T-helper 2 cell (primary cell): ENCODE data around the gene SURF2.

Experiments
- DNase-seq, 5 experiments: peaks; one replicate each; pipeline versions ENCODE4 v3.0.0 to v3.0.0-alpha.2; 2012 to 2022

Gene SURF2

DNA sequence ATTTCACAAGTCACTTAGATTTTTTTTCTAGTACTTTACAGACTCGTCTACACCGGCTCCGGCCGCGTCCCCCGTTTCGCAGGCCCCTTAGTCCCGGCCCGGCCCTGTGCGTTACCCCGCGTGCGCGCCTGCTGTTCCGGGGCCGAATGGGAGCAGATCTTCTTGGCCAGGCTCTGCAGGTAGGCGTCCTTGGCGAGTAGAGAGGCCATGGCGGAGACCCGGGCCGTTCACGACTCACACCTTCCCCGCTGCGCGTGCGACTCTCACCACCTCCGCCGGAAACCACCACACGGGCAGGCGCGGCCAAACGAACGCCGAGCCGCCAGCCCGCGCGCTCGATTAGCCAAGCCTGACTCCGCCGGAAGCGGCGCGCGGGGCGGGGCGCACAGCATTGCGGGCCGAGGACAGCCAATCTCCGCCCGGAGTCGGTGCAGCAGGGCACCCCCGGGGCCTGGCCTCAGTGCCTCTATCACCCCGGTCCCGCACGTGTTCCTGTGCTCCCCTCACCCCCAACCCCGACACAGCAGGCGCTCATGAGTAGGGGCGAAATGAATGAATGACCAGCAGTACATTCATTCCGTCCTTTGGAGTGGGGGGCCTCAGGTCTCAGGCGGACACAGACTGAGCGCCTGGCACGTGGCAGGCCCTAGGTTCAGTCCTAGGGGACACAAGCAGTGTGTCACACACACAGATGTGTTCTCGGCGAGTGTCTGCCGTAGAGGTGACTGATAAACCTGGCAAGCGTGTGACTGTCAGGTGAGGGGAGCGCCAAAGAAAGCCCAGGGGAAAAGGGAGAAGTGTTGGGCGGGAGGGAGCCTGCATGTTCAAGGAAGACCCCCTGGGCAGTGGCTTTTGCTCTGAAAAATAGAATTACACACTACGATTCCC is 20.2 kb upstream of the SURF2 start, which contains the start of gene SURF6:
TSS of gene SURF6 (minus strand) at position 265 of the 888 bp plus-strand sequence. CDS start at position 209, 56 bp downstream.
- peak; percentile 87 to 97 (median 91) for DNase-seq

DNA sequence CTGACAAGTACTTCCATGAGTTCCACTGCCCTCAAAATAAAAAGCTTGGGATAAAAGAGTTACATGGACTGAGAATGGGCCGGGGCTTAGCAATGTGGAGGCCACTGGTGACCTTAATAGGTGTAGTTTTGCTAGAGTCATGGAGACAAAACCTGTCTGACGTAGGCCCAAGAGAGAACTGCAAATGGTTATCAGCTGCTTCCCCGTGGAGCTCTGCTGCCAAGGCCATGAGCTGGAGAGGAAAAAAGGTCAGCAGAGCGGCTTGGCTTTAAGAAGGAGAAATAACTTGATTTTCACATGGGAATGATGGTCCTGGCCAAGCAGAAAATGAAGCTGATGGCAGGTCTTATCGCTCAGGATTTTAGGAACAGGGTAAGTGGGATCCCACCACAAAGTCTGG is 16.7 kb upstream of the SURF2 start:
- no peak for DNase-seq

DNA sequence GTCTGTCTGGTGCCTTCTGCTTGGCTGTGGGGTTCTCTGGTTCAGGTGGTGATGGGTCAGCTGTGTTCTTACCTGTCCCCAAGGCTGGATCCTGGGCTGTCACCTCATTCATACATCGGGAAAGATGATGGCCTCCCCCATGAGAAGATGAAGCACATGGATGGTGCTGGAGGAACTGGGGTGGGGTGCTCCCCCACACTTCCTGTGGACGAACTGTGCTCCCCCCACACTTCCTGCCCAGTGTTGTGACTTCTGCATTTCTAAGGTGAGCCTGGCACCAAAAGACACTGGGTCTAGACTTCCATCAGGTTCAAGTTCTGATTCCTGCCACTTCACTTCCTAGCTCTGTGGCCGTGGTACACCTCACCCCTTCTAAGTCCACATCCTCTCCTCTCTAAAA is 16.1 kb upstream of the SURF2 start:
- no peak for DNase-seq

DNA sequence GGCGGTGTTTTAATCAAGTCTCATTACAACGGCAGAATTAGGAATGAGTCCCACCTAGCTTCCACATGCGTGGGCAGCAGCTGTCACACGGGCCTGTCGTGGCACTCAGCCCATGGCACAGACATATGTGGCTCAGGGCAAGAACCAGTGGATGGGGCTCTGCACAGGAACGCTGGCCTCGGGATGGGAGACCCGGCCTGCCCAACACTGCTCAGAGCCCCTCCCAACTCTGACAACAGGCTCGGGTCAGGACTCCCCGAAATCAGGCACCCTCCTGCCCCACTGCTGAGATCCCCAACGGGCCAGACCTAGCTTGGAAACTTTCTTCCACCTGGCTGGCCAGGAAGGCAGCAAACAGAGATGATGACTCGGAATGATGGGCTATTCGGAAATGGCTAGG is 15.4 kb upstream of the SURF2 start:
- DNase-seq = no peak

DNA sequence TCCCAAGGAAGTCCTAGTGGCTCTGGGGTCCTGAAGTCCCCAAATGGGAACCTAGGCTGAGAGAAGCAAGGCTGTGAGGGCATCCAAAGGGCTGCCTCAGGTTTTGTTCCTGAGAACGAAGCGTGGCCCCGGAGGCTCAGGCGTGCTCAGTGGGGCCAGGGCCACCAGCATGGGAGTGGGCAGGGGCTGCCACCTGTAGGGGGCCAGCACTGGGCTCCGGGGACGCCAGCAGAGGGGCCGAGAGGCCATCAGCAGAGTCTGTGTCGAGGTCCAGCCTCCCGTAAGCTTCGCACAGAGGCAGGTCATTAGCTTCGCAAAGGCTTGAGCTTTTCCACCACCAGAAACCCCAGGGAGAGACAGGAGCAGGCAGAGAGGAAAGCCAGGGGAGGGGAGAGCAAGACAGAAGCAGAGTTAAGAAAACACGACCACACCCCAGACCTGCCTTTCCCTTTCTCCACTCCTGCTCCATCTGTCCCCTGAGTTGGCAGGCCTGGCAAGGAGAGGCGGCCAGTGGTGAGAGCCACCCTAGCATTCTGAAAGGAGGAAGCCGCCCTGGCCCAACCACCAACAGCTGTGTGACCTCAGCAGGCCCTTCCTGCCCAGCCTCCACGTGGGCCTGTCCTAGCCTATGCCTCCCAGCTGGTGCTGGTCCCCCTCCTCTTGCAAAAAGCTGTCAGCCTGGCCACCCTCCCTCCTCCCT is 14.8 kb upstream of the SURF2 start:
- no peak for DNase-seq

DNA sequence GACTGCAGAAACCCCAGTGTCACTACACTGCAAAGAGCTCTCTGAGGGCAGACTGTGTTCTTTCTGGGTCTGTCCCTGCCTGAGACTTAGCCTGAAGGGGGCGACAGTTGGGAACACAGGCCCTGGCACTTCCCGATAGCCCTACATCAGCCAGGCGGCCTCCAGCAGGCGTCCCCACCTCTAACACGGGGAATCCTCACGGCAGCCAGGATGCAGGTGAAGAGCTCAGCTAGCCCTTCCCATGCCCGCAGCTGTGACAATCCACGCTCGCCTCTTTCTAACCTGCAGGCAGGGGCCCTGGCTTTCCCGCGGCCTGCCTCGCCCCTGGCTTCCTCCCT is 14.3 kb upstream of the SURF2 start:
- no peak for DNase-seq

DNA sequence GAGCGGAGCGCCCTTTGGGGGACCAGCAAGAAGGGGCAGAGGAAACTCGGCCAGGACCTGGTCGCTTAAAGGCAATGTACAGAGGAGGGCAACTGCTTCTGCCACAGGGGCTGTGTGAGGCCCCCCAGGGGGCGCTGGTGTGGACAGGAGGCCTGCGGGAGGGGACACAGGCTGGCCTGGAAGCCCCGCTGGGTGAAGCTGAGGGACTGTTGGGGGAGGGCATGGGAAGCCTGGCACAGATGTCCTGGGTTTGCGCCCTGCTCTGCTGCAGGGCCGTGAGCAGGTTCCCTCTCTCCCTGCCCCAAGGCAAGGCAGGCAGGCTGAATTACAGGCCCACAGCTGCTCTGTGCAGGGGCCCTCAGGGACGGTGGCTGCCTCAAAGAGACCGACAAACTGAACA is 13.8 kb upstream of the SURF2 start:
- DNase-seq = no peak

DNA sequence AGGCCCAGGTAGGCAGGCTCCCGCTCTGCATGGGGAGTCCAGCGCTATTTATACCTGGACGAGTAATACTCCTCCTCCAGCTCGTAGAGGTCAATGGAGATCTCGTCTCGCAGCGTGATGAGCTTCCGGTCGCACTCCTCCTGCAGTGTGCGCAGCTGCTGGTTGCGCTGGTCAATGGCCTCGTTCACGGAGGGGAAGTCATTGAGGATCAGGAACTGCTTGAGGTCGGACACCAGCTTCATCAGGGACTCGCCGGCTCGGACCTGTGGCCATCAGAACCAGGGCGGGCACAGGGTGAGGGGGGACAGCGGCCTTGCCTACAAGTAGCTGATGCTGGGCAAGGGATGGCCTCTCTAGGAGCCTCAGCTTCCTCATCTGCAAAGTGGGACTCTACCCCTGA is 12.3 kb upstream of the SURF2 start:
- DNase-seq = no peak

DNA sequence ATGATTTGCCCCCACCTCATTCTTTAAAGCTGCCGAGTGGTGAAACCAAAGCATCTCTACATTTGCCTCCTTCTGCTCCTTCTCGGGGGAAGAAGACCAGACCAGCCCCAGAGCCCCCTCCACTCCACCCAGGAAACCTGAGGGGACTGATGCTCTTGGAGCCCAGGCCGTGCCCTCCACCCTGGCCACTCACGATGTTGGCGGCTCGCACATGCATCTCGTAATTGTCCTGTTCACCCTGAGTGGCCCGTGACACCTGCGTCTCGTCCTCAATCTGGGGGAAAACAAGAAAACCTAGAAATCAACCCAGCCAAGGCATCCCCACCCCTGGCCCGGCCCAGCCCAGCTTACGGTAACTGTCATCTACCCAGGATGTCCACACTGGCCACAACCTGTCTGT is 11.4 kb upstream of the SURF2 start:
- no peak for DNase-seq

DNA sequence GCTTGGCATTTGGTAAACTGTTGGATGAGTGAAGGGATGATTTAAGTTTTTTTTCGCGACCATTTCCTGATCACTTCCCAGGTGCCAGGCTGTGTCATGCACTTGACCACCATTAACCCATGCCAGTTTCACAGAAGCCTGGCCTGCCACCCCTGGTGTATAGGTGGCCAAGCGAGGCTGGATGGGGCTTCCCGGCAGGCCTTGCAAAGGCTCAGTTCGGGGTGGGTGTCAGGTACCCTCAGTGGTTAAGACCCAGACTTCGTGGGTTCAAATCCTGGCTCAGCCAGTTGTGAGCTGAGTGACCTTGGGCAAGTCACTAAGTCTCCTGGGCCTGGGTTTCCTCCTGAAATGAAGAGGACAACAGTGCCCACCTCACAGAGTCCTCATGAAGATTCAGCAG is 10.8 kb upstream of the SURF2 start:
- no peak for DNase-seq

DNA sequence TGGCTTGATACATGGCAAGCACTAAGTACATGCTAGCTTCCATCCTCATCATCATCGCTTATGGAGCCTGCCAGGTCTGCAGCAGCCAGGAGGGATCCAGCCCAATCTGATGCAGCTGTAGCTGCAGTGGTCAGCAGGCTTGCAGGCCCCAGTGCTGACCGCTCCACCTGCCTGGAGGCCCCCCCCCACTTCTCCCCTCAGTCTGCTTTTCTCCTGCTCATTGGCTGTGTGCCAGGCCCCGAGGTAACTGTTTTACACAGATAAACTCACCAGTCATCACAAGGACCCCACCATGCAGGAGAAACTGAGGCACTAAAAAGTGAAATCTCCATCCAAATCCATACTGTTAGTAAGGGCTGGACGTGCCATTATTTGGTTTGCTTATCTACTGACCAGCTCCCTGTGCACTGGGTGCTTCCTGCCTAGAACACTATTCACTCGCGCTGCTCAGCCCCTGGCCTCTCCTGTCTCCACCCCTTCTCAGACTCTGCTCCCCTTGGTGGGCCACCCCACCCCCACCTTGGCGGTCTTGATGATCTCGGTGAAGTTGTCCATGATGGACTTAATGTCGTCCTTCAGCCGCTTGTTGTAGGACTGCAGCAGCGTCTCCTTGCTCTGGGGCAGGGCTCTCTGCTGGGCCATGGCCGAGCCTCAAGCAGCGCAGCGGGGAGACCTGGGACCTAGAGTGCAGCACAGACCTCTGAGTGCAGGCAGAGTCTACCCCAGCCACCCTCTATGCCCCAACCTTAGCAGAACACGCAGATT is 10.1 kb upstream of the SURF2 start:
- DNase-seq = no peak

DNA sequence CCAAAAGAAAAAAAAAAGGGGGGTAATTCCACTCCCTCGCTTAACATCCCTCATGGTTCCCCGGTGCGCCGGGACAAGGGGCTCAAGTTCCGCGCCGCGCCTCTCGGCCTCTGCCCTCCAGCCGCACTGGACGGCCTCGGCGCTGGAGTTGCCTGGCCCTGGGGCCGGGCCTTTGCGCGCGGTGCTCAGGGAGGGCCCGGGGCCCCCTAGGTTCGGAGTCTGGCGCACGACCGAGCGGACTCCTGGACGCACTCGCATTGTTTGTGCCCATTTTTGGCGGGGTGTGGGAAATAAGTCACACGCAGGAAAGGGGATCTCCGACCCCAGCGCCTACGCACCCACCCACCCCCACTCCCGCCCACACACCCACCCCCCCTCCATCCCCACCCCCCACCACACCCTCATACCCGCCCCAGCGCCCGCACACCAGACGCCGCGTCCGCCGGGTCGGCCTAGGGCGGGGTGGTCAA is 8.8 kb upstream of the SURF2 start:
- peak in 3 of 5 experiments; percentile 32 to 59 (median 47) for DNase-seq

DNA sequence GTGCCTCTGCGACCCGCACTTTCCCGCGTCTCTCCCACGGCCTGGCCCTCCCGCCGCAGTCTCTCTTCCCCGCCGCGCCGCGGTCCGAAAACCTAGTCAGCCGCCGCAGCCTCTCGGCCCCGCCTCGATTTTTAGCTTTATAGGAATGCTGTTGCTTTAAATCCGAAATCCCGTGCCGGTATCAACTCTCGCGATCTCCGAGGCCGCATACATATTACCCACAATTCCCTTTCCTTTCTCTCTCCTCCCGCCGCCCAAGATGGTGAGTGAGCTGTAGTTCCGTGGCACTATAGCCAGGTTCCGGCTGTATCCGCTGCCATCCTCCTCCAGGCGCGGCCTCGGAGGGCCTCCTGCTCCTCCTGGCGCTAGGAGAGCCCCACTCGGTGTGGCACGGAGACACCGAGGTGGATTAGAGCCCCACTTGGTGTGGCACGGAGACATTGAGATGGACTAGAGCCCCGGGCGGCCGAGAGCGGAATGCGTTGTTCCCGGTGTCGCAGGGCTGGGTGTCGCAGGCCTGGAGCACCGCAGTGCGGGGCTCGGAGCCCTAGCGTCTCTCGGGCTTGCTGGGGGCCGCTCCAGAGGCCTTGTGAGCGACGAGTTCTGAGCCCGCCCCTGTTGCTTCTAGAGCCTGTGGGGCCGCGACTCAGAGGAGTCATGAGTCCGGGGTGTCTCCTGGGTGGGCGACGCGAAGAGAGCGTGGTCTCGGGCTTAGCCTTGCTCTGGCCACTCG is 8.2 kb upstream of the SURF2 start, which contains the start of the genes MED22 and RPL7A:
TSS of gene MED22 (minus strand) at position 147 of the 733 bp plus-strand sequence. CDS start 1,469 bp downstream, outside the sequence.
TSS of gene RPL7A (plus strand) at position 234 of the 733 bp plus-strand sequence. CDS start at position 260, 26 bp downstream.
- DNase-seq = peak; percentile 66 to 96 (median 87)

DNA sequence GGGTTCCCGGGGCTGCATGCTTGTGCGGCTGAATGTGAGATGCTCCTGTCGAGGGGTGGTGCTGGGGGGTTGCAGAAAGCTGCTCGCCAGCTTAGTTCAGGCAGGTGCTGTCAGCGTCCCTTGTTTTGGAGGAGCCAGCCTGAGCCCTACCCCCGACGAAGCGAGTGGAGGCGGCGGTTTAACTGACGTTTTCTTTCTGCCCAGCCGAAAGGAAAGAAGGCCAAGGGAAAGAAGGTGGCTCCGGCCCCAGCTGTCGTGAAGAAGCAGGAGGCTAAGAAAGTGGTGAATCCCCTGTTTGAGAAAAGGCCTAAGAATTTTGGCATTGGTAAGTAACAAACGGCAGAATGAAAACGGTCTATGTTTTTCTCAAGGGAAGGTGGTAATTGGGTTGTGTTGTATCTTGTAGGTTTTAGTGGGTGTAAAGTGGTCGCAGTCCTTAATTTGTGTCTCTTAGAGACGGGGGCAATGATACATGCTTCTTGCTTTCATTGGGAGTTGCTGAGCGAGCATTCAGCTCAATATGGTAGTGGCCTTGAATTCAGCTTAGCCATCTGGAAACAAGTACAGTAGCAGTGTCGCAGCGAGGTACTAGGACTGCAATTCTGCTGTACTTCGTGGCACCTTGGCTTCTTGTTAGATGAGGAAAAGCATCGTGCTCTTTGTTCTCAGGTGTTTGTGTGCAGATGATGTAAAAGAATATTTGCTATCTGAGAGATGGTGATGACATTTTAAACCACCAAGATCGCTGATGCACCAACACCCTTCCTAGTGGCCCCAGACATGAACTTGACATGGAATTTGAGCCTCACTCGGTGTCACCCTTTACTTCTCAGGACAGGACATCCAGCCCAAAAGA is 7.4 kb upstream of the SURF2 start:
- DNase-seq = no peak

DNA sequence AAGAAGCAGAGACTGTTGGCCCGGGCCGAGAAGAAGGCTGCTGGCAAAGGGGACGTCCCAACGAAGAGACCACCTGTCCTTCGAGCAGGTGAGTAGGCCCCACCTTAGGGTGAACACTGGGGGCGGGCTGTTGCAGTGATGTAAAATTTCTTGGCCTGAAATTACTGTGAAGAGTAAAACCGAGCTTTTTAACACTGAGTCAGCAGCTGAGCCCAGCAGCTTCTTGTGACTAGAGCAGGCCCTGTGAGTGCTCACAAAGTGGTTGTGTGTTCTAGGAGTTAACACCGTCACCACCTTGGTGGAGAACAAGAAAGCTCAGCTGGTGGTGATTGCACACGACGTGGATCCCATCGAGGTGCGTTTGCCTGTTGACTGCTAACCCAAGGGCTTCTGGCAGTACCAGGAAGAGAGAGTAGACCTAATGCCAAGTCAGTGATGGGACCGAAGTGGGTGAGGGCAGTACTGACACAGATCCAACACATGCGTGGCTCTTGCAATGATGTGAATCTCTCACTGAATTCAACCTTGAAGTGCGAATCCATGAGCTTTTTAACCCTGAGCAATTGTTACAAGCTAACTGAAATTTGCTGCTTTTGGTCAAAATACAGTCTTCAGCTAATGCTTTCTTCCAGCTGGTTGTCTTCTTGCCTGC is 6.3 kb upstream of the SURF2 start:
- no peak for DNase-seq

DNA sequence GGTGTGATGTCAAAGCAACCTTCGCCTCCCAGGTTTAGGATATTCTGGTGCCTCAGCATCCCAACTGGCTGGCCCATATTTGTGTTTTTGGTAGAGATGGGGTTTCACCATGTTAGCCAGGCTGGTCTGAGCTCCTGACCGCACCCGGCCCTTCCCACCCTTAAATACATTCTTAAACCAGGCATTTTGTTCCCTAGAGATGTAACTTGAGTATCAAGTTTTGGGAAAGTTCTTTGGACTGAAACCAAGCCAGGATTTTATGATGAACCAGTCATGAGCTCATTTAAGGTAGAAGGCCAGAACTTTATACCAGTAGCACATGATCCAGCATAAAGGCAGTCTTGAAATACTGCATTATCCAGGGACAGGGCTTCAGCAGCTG is 4.8 kb upstream of the SURF2 start:
- no peak for DNase-seq

DNA sequence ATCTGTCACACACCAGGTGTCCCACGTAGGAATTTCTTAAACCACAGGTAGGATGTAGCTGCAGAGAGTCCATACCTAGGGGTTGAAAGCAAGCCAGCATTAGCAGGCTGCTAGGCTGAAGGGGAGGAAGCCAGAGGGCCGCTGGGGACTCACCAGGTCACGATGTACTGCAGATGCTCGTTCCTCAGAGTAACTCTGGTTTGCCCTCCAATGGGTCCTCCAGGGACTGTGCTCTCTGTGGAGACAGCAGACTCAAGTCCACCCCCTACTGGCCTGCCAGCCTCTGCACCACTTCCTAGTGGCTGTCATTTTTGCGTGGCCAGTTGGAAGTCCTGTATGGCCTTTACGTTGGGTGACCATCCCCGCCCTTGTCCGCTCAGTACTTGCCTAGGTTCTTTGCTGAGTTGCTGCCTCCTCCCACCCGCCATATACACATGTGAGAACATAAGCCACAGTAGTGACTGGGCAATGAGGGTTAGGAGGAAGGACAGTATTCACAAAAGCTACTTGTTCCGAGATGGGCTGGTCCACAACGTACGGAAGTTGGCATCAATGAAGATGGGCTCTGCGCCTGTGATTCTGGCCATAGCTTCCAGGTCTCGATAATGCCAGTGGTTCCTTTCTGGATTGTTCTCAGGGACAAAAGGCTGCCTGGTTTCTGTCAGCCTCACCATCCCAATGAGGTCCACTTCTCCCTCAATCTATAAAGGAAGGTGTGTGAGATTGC is 4.3 kb upstream of the SURF2 start:
- peak in 1 of 5 experiments; percentile 61 for DNase-seq

DNA sequence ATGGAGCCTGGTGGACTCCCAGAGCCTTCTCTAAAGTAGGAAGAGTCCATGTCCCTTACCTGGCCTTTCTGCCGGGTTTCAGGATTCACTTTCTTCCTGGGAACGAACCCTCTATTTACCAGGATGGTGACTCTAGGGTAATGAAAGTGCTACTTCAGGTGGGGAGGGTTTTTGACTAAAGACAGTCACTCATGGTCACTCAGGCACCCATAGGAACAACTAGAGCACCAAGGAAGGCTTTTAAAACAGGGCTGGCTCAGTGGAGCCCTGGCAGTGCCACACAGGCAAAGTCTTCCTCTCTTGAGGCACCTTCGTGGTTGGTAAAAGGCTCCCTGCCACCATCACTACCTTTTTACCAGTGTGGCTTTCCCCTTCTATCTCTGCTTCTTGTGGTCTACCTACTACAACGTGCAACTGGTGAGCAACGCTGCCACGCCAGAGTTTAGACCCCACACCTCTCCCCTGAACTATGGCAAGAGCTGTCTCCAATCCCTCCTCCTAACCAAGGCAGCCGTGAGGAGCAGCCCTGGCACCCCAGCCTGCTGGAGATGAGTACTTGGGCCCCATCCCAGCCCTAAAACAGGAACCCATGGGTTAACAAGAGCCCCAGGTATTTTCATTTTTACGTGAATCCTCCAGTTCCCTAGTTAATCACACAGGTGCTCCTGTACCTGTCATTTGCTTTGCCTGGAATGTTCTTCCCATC is 3.6 kb upstream of the SURF2 start:
- no peak for DNase-seq

DNA sequence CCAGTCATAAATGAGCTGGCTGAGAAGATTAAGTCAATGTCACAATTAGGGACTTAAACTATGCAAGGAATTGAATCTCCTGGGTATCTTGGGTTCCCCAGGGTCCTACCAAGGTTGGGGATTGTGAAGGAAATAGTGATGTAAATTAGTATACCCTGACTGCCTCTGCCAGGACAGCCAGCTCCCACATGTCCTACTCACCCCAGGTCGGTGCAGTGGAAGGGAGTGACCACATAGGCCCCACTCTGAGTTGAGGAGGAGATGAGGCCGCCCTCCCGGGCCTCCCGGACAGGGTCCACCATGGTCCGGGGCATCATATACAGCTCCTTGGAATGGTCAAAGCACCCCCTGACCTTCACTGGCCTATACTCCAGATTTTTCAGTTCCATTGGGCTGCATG is 2.8 kb upstream of the SURF2 start:
- DNase-seq = no peak
